Measurements from ENCODE around the gene TNFAIP8L1.

Gene TNFAIP8L1

DNA sequence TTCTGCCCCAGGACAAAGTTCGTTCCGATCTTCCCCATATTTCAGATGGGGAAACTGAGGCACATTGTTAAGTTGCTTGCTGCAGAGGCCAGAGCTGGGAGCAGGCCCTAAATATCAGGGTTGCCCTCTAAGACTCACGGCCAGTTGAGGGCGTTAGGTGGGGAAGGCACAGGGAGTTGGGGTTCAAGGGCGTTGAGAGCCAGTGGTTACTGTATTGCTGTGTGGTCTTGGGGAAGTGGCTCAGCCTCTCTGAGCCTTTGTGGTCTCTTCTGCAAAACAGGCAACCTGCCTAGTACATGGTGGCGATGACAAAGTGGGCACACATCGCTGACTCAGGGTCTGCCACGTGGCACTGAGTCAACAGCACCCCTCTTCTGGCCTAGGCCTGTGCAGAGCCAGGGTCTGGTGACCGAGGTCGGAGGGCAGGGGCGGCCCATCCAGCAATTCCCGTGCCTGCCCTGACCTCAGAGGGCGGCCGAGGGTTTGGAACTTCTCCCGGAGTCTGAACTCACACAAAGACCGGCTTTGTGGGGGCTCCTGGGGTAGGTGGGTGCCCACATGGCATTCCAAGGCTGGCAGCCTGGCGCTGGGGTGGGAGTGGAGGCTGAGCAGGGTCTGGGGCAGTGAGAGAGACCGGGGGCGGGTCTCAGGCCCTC, 10.2 kb downstream of the TNFAIP8L1 start:
- ATAC-seq (ENCODE audit: insufficient read depth, low read depth) = no peak

DNA sequence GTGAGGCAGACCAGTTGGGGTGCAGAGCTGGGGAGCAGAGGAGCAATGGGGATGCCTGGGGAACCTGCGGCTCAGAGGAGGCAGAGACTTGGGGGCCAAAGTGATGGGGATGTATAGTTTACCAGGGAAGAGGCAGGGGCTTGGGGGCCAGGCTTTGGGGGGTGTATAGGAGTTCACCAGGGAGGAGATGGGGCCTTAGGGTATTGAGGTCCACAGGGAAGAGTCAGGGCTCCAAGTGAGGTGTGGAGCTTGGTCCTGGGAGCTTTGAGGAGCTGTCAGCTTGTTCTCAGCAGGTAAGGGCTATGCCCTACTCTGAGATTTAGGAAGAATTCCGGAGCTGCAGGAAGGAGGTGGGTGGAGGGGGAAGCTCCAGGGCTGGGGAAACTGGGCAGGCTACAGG, 10.8 kb downstream of the TNFAIP8L1 start:
- H3K4me3 ChIP-seq (ENCODE audit: low read depth in 1 of 2, low read length in 2 of 2) = no peak overlapping the region
- ATAC-seq (ENCODE audit: insufficient read depth, low read depth) (no peak), DNase-seq (no peak)
- H3K9me3 ChIP-seq (ENCODE audit: insufficient read depth, low read length, severe bottlenecking) = no peaks in the 10 kb centered on the region
- H3K9ac ChIP-seq (ENCODE audit: low read depth, low read length) = no peak overlapping the region
- peaks cover 17% of the 10 kb centered on the region for H3K36me3 ChIP-seq (ENCODE audit: insufficient read depth, low read length)
- H3K79me2 ChIP-seq (ENCODE audit: insufficient read depth, low read length) = no peaks in the 10 kb centered on the region
- peaks cover 7% of the 10 kb centered on the region; the same call in 1 of the 2 replicates for H4K20me1 ChIP-seq (ENCODE audit: insufficient read depth, low read length)
- H3K27ac ChIP-seq (ENCODE audit: low read length) = no peak overlapping the region
- no peak overlapping the region for H2AFZ ChIP-seq (ENCODE audit: low read depth, low read length)
- TF ChIP-seq, protein P1, sequence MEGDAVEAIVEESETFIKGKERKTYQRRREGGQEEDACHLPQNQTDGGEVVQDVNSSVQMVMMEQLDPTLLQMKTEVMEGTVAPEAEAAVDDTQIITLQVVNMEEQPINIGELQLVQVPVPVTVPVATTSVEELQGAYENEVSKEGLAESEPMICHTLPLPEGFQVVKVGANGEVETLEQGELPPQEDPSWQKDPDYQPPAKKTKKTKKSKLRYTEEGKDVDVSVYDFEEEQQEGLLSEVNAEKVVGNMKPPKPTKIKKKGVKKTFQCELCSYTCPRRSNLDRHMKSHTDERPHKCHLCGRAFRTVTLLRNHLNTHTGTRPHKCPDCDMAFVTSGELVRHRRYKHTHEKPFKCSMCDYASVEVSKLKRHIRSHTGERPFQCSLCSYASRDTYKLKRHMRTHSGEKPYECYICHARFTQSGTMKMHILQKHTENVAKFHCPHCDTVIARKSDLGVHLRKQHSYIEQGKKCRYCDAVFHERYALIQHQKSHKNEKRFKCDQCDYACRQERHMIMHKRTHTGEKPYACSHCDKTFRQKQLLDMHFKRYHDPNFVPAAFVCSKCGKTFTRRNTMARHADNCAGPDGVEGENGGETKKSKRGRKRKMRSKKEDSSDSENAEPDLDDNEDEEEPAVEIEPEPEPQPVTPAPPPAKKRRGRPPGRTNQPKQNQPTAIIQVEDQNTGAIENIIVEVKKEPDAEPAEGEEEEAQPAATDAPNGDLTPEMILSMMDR (IDR thresholded peaks at IDR 0.05; ENCODE audit: borderline replicate concordance, extremely low read depth, low read length, poor library complexity, severe bottlenecking) = no peak
- TF ChIP-seq EZH2 (IDR thresholded peaks at IDR 0.05; ENCODE audit: borderline replicate concordance, low read depth, low read length, severe bottlenecking) = no peak
- H3K4me2 ChIP-seq (ENCODE audit: insufficient read depth, low read length) = no peak overlapping the region
- H3K4me1 ChIP-seq (ENCODE audit: insufficient read depth, low read length) = no peaks in the 10 kb centered on the region
- no peaks in the 10 kb centered on the region for H3K27me3 ChIP-seq (ENCODE audit: insufficient read depth, low read length, poor library complexity)

More for the DNA sequence above, 10.2 kb downstream of the TNFAIP8L1 start:
- H3K79me2 ChIP-seq (ENCODE audit: insufficient read depth, low read length) = no peaks in the 10 kb centered on the region
- no peak overlapping the region for H3K4me2 ChIP-seq (ENCODE audit: insufficient read depth, low read length)
- H3K9ac ChIP-seq (ENCODE audit: low read depth, low read length) = no peak overlapping the region
- TF ChIP-seq, protein P1 (IDR thresholded peaks at IDR 0.05; ENCODE audit: borderline replicate concordance, extremely low read depth, low read length, poor library complexity, severe bottlenecking) = no peak
- TF ChIP-seq EZH2 (IDR thresholded peaks at IDR 0.05; ENCODE audit: borderline replicate concordance, low read depth, low read length, severe bottlenecking) = no peak
- no peak overlapping the region for H3K27ac ChIP-seq (ENCODE audit: low read length)
- no peak overlapping the region for H2AFZ ChIP-seq (ENCODE audit: low read depth, low read length)
- no peaks in the 10 kb centered on the region for H3K27me3 ChIP-seq (ENCODE audit: insufficient read depth, low read length, poor library complexity)
- peaks cover 14% of the 10 kb centered on the region for H3K36me3 ChIP-seq (ENCODE audit: insufficient read depth, low read length)
- H3K9me3 ChIP-seq (ENCODE audit: insufficient read depth, low read length, severe bottlenecking) = no peaks in the 10 kb centered on the region
- H3K4me3 ChIP-seq (ENCODE audit: low read depth in 1 of 2, low read length in 2 of 2) = no peak overlapping the region
- no peaks in the 10 kb centered on the region for H3K4me1 ChIP-seq (ENCODE audit: insufficient read depth, low read length)
- DNase-seq = no peak
- H4K20me1 ChIP-seq (ENCODE audit: insufficient read depth, low read length) = peaks cover 7% of the 10 kb centered on the region; the same call in 1 of the 2 replicates

DNA sequence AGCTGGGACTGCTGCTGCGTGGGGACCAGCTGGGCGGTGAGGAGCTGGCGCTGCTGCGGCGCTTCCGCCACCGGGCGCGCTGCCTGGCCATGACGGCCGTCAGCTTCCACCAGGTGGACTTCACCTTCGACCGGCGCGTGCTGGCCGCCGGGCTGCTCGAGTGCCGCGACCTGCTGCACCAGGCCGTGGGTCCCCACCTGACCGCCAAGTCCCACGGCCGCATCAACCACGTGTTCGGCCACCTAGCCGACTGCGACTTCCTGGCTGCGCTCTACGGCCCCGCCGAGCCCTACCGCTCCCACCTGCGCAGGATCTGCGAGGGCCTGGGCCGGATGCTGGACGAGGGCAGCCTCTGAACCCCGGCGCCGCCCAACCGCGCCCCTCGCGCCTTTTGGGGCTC, 12.8 kb downstream of the TNFAIP8L1 start:
- peaks cover 11% of the 10 kb centered on the region; the same call in 1 of the 2 replicates for H4K20me1 ChIP-seq (ENCODE audit: insufficient read depth, low read length)
- H3K4me1 ChIP-seq (ENCODE audit: insufficient read depth, low read length) = no peaks in the 10 kb centered on the region
- no peaks in the 10 kb centered on the region for H3K9me3 ChIP-seq (ENCODE audit: insufficient read depth, low read length, severe bottlenecking)
- no peak overlapping the region for H3K9ac ChIP-seq (ENCODE audit: low read depth, low read length)
- no peak overlapping the region for H3K4me2 ChIP-seq (ENCODE audit: insufficient read depth, low read length)
- no peak for DNase-seq
- H3K4me3 ChIP-seq (ENCODE audit: low read depth in 1 of 2, low read length in 2 of 2) = no peak overlapping the region
- peaks cover 33% of the 10 kb centered on the region for H3K36me3 ChIP-seq (ENCODE audit: insufficient read depth, low read length)
- no peak overlapping the region for H3K27ac ChIP-seq (ENCODE audit: low read length)
- H3K79me2 ChIP-seq (ENCODE audit: insufficient read depth, low read length) = no peaks in the 10 kb centered on the region
- no peak for TF ChIP-seq EZH2 (IDR thresholded peaks at IDR 0.05; ENCODE audit: borderline replicate concordance, low read depth, low read length, severe bottlenecking)
- TF ChIP-seq, protein P1 (IDR thresholded peaks at IDR 0.05; ENCODE audit: borderline replicate concordance, extremely low read depth, low read length, poor library complexity, severe bottlenecking) = no peak
- ATAC-seq (ENCODE audit: insufficient read depth, low read depth) = no peak
- H2AFZ ChIP-seq (ENCODE audit: low read depth, low read length) = no peak overlapping the region
- H3K27me3 ChIP-seq (ENCODE audit: insufficient read depth, low read length, poor library complexity) = no peaks in the 10 kb centered on the region
